ENCODE results near the gene MPZL1. TPM values are rescaled to one million over a fixed set of nuclear protein-coding genes. Genes with fewer than 3 reads are reported as not detected.

Gene MPZL1
- total and polyA plus RNA-seq, 9 donors = 60.6 to 112 (median 75.4) TPM

DNA sequence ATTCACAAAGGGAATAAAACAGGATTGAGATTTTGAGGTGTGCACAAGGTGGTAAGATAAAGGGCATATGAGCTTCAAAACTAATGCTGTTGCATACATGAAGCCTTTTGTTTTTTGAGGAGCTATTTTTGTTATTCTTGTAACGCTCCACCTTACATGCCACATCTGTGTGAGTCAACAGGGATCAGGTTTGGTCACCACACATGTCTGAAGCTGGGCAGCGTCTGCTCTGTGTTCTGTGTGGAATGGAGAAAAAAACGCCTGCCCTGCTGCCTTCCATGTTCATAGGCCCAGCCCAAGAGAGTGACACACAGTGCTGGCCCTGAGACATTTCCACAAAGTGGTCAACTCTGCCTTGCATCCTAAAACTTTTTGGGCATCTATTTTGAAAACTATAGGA, 67.7 kb downstream of the MPZL1 start:
- WGBS (ENCODE audit: insufficient coverage) = 84% methylated on average over 3 of the region's 3 CpGs
- peaks cover 8% of the 10 kb centered on the region for H3K4me1 ChIP-seq (ENCODE audit: control insufficient read depth, insufficient read depth, low read length)
- H3K27ac ChIP-seq (ENCODE audit: low read length) = no peak overlapping the region
- H3K9me3 ChIP-seq (replicated peaks; ENCODE audit: control insufficient read depth, low read depth, low read length) = no peaks in the 10 kb centered on the region
- H3K36me3 ChIP-seq (ENCODE audit: control insufficient read depth, insufficient read depth, low read length) = peaks cover 22% of the 10 kb centered on the region
- no peak overlapping the region for H3K4me3 ChIP-seq (ENCODE audit: low read length)
- H3K27me3 ChIP-seq (ENCODE audit: control insufficient read depth, insufficient read depth, low read length) = no peaks in the 10 kb centered on the region
- DNase-seq = no peak

DNA sequence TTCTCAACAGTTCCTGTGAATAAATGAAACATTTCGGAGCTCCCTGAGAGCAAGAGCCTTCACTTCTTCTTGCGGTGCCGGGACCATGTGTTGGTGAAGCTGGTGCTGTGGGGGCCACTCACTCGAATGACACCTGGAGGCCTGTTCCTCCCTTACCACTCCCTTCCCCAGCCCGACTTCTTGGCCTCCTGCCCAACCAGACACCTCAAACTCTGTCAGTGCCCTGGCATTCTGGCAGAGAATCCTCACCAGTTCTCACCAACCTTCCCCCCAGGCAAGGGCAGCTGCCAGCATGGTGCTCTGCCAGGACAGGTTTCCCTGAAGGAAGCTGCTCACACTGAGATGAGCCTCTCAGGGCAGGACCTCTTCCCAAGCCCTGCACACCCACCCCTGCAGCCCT, 68.3 kb downstream of the MPZL1 start:
- H3K4me3 ChIP-seq (ENCODE audit: low read length) = no peak overlapping the region
- no peak for DNase-seq
- 91% methylated on average over 5 of the region's 5 CpGs for WGBS (ENCODE audit: insufficient coverage)
- no peak overlapping the region for H3K27ac ChIP-seq (ENCODE audit: low read length)
- H3K9me3 ChIP-seq (replicated peaks; ENCODE audit: control insufficient read depth, low read depth, low read length) = no peaks in the 10 kb centered on the region
- no peaks in the 10 kb centered on the region for H3K27me3 ChIP-seq (ENCODE audit: control insufficient read depth, insufficient read depth, low read length)
- peaks cover 19% of the 10 kb centered on the region for H3K36me3 ChIP-seq (ENCODE audit: control insufficient read depth, insufficient read depth, low read length)
- peaks cover 9% of the 10 kb centered on the region for H3K4me1 ChIP-seq (ENCODE audit: control insufficient read depth, insufficient read depth, low read length)

DNA sequence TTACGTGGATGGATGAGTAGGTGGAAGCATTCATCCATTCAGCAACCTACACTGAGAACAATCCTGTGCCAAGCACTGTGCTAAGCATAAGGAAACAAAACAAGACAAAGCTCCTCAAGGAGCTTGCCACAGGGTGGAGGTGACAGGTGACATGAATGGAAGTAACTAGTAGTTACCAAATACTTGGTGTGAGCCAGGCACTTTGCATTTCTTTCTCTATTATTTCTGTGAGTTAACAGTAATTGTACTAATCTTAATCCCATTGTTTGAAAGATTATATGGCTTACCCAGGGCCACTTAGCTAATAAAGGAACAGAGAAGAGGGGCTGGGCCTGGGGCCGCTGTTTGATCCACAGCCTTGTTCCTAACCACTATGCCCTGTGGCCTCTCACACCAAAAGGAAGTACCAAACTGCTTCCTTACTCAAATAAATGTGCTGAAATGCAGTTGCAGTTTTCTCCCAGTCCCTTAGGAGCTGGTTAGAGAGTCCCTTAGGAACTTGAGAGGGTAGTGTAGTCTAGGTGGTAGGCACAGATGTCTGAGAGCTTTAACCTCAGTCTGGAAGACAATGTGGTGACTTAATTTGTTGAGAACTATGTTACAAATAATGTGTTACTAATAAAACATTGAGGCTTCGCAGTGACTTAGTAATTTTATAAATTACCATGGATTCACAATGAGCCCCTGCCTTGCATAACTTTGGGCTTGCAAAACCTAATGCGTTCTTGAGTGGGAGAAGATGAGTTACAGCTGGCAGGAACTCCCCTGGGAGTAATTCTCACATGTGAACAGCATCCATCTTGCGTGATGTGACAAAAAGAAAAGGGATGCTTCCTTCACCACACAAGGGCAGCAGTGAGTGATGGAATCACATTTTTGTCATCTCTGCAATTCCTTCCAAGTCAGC, 69.8 kb downstream of the MPZL1 start:
- WGBS (ENCODE audit: insufficient coverage) = no CpG with 5 or more reads among the region's 5 CpGs
- H3K27ac ChIP-seq (ENCODE audit: low read length) = no peak overlapping the region
- no peaks in the 10 kb centered on the region for H3K9me3 ChIP-seq (replicated peaks; ENCODE audit: control insufficient read depth, low read depth, low read length)
- peaks cover 23% of the 10 kb centered on the region for H3K4me1 ChIP-seq (ENCODE audit: control insufficient read depth, insufficient read depth, low read length)
- H3K4me3 ChIP-seq (ENCODE audit: low read length) = no peak overlapping the region
- peaks cover 17% of the 10 kb centered on the region for H3K36me3 ChIP-seq (ENCODE audit: control insufficient read depth, insufficient read depth, low read length)
- DNase-seq = peak; percentile 58
- H3K27me3 ChIP-seq (ENCODE audit: control insufficient read depth, insufficient read depth, low read length) = no peaks in the 10 kb centered on the region

DNA sequence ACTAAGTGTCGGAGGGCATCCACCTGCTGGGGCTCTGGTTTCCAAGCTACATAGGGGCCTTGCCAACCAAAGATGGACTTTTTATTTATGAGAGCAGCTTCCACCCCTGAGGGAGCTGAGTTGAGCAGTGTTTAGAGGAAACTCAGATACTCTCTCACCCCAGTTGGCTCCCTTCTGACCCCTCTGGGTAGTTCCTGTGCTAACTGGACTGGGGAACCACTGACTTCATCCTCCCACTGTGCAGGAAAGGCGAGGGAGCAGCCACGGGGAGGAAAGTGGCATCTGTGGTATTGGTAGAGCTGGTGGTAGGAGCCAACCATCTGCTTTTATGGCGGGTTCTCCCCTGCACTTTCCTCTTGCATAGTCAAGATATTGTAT, 70.4 kb downstream of the MPZL1 start:
- no CpG with 5 or more reads among the region's 4 CpGs for WGBS (ENCODE audit: insufficient coverage)
- H3K27me3 ChIP-seq (ENCODE audit: control insufficient read depth, insufficient read depth, low read length) = no peaks in the 10 kb centered on the region
- no peak overlapping the region for H3K4me3 ChIP-seq (ENCODE audit: low read length)
- H3K27ac ChIP-seq (ENCODE audit: low read length) = no peak overlapping the region
- DNase-seq = no peak
- H3K36me3 ChIP-seq (ENCODE audit: control insufficient read depth, insufficient read depth, low read length) = peaks cover 17% of the 10 kb centered on the region
- H3K4me1 ChIP-seq (ENCODE audit: control insufficient read depth, insufficient read depth, low read length) = peaks cover 28% of the 10 kb centered on the region
- H3K9me3 ChIP-seq (replicated peaks; ENCODE audit: control insufficient read depth, low read depth, low read length) = no peaks in the 10 kb centered on the region

DNA sequence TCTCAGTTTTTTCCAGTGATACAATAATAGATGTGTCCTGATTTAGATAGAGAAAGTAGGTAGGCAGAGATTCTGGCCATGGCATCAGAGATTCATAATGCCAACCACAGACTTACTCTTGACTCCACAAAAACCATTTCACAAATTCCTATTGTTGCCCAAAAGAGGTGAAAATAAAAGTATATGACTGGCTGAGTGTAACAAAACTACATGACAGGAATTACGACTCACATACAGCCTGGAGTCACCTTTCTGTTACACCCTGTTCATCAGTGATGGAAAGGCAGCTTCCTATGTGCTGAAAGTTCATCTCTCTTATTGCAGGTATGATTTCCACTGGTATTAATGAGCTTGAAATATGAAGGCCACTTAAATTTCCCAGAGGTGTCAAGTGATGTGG, 72.3 kb downstream of the MPZL1 start:
- H3K27ac ChIP-seq (ENCODE audit: low read length) = no peak overlapping the region

DNA sequence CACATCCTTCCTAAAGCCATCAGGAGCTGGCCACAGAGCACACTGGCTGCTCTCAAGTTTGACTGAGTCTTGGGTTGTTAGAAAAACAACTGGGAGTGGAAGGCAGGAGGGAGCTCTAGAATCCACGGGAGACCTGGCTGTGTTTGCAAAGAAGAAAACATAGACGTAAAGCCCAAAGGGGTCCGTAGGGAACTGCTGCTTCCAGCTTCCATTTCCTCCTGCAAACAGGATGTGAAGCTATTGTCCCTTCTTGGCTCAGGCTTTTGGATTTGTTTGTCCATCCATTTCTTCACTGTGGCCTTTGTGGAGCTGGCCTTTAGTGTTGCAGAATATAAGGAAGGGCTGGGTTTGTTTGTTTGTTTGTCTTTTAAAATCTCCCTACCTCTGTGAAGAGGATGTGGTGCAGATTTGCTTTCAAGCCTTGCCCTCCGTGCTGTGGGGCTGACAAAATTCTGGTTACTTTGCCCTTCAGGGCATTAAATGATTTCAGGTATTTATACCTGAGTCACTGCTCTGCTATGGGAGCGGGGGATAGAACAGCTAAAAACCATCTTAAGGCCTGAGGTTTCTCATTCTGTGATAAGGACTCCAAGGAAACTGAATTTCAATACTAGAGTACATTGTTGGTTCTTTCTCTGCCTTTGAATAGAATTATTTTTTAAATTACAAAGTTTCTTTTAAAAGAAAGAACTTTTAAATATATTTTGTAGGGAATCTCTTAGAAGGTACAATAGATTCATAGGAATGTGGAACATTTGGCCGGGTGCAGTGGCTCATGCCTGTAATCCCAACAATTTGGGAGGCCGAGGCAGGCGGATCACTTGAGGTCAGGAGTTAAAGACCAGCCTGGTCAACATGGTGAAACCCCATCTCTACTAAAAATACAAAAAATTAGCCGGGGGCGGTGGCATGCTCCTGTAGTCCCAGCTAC, 74.3 kb downstream of the MPZL1 start:
- H3K36me3 ChIP-seq (ENCODE audit: control insufficient read depth, insufficient read depth, low read length) = no peaks in the 10 kb centered on the region
- no peaks in the 10 kb centered on the region for H3K27me3 ChIP-seq (ENCODE audit: control insufficient read depth, insufficient read depth, low read length)
- H3K27ac ChIP-seq (ENCODE audit: low read length) = peak overlapping the region; percentile 88
- peak; percentile 93 for DNase-seq
- H3K4me3 ChIP-seq (ENCODE audit: low read length) = no peak overlapping the region
- peaks cover 28% of the 10 kb centered on the region for H3K4me1 ChIP-seq (ENCODE audit: control insufficient read depth, insufficient read depth, low read length)
- 21% methylated on average over 3 of the region's 10 CpGs for WGBS (ENCODE audit: insufficient coverage)
- no peaks in the 10 kb centered on the region for H3K9me3 ChIP-seq (replicated peaks; ENCODE audit: control insufficient read depth, low read depth, low read length)

More for the DNA sequence above, 72.3 kb downstream of the MPZL1 start:
- Histone ChIP-seq H3K9me3 (replicated peaks; ENCODE audit: control insufficient read depth, low read depth, low read length) (no peaks in the 10 kb centered on the region), H3K4me1 (ENCODE audit: control insufficient read depth, insufficient read depth, low read length) (peaks cover 28% of the 10 kb centered on the region), H3K27me3 (ENCODE audit: control insufficient read depth, insufficient read depth, low read length) (no peaks in the 10 kb centered on the region), H3K4me3 (ENCODE audit: low read length) (no peak overlapping the region), H3K36me3 (ENCODE audit: control insufficient read depth, insufficient read depth, low read length) (peaks cover 17% of the 10 kb centered on the region)
- no peak for DNase-seq
- WGBS (ENCODE audit: insufficient coverage) = no CpG with 5 or more reads among the region's 1 CpG

DNA sequence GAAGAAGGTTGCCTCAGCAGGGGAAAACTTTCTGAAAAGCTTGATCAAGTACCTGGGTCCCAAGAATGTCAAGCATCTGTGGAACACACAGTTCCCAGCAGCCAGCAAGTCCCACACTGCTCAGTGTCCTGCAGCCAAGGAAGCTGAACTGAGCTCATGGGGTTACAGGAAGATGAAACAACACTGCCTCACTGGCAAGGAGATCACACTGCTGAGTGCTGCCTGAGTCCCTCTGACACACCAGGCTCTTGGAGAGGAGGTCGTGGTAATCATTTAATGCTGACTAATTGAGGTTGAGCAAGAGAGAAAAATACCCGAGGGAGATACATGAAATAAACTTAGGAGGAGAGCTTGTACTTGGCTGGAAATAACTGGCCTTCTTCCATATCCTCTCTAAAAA, 75.2 kb downstream of the MPZL1 start:
- DNase-seq = peak; percentile 93
- Histone ChIP-seq H3K27ac (ENCODE audit: low read length) (peak overlapping the region; percentile 88), H3K4me3 (ENCODE audit: low read length) (no peak overlapping the region), H3K27me3 (ENCODE audit: control insufficient read depth, insufficient read depth, low read length) (no peaks in the 10 kb centered on the region), H3K4me1 (ENCODE audit: control insufficient read depth, insufficient read depth, low read length) (peaks cover 23% of the 10 kb centered on the region), H3K36me3 (ENCODE audit: control insufficient read depth, insufficient read depth, low read length) (no peaks in the 10 kb centered on the region), H3K9me3 (replicated peaks; ENCODE audit: control insufficient read depth, low read depth, low read length) (no peaks in the 10 kb centered on the region)
- no CpG with 5 or more reads among the region's 2 CpGs for WGBS (ENCODE audit: insufficient coverage)

DNA sequence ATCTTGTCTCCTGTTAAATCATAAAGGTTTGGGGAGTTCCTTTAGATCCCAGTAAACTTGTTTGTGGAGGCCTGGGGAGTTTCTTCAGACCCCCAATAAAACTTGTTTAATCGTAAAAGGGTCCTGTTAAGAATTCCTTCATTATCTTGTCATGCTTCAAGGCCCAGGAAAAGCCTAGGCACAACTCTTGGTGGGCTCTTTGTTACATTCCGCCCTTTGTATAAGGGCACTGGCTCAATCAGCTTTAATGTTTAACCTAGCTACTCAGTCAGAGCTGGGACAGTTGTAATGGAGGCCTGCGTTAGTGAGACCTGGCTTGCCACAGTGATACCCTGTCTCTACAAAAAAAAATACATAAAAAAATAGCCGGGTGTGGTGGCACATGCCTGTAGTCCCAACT, 77.2 kb downstream of the MPZL1 start:
- no peaks in the 10 kb centered on the region for H3K27me3 ChIP-seq (ENCODE audit: control insufficient read depth, insufficient read depth, low read length)
- H3K9me3 ChIP-seq (replicated peaks; ENCODE audit: control insufficient read depth, low read depth, low read length) = no peaks in the 10 kb centered on the region
- 73% methylated on average over 1 of the region's 4 CpGs for WGBS (ENCODE audit: insufficient coverage)
- H3K4me1 ChIP-seq (ENCODE audit: control insufficient read depth, insufficient read depth, low read length) = peaks cover 20% of the 10 kb centered on the region
- H3K36me3 ChIP-seq (ENCODE audit: control insufficient read depth, insufficient read depth, low read length) = no peaks in the 10 kb centered on the region
- H3K4me3 ChIP-seq (ENCODE audit: low read length) = no peak overlapping the region
- no peak overlapping the region for H3K27ac ChIP-seq (ENCODE audit: low read length)
- DNase-seq = no peak

DNA sequence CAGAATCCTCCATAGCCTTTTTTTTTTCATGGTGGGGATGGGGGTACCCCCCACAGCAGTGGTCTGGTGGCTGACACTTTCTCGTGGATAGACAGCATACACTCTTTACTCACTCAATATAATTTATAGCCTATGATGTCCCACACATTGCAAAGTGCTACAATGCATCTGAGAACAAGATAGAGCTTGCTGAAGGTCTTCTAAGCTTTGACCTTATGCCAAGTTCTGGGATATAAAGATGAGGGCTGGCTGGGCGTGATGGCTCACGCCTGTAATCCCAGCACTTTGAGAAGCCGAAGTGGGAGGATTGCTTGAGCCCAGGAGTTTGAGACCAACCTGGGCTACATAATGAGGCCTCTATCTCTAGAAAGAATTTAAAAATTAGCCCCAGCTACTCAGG, 78.0 kb downstream of the MPZL1 start:
- H3K4me1 ChIP-seq (ENCODE audit: control insufficient read depth, insufficient read depth, low read length) = peaks cover 20% of the 10 kb centered on the region
- H3K9me3 ChIP-seq (replicated peaks; ENCODE audit: control insufficient read depth, low read depth, low read length) = no peaks in the 10 kb centered on the region
- H3K27ac ChIP-seq (ENCODE audit: low read length) = no peak overlapping the region
- no peaks in the 10 kb centered on the region for H3K36me3 ChIP-seq (ENCODE audit: control insufficient read depth, insufficient read depth, low read length)
- no peak overlapping the region for H3K4me3 ChIP-seq (ENCODE audit: low read length)
- no peaks in the 10 kb centered on the region for H3K27me3 ChIP-seq (ENCODE audit: control insufficient read depth, insufficient read depth, low read length)
- 60% methylated on average over 2 of the region's 4 CpGs for WGBS (ENCODE audit: insufficient coverage)
- no peak for DNase-seq

DNA sequence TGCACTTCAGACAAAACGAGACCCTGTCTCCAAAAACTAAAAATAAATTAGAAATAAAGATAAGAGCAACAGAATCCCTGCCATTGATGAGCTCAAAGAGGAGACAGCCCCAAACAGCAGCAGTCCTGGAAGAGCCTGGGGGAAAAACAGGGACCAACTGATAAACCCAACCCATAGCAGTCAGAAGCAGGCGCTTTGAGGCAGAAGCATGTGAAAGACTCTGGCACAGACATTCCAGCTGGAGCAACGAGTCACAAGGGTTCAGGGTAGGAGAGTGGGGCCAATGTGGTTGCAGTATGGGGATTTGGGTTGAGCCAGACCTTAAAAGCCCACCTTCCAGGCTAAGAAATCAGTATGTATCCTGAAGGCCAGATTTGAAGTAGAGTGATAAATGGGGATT, 78.5 kb downstream of the MPZL1 start:
- Histone ChIP-seq H3K4me3 (ENCODE audit: low read length) (no peak overlapping the region), H3K27ac (ENCODE audit: low read length) (no peak overlapping the region), H3K9me3 (replicated peaks; ENCODE audit: control insufficient read depth, low read depth, low read length) (no peaks in the 10 kb centered on the region), H3K4me1 (ENCODE audit: control insufficient read depth, insufficient read depth, low read length) (peaks cover 19% of the 10 kb centered on the region), H3K36me3 (ENCODE audit: control insufficient read depth, insufficient read depth, low read length) (no peaks in the 10 kb centered on the region), H3K27me3 (ENCODE audit: control insufficient read depth, insufficient read depth, low read length) (no peaks in the 10 kb centered on the region)
- no peak for DNase-seq
- WGBS (ENCODE audit: insufficient coverage) = 50% methylated on average over 1 of the region's 3 CpGs
